H9 (cell line): ENCODE results near the gene CCDC12. TPM values are rescaled to one million over a fixed set of nuclear protein-coding genes. Genes with fewer than 3 reads are reported as not detected.

Experiments
- DNase-seq: peaks from one replicate; pipeline ENCODE4 v3.0.0-alpha.2; 2017
- H2AFZ ChIP-seq: one replicate; pipeline ENCODE4 v1.6.1; 2013; ENCODE audit warnings: mild to moderate bottlenecking, low read length, control low read depth, moderate library complexity
- H2AK5ac ChIP-seq: 2 replicates; pipeline ENCODE4 v1.6.1; 2013; ENCODE audit warnings: low read length, control low read depth, mixed read lengths; ENCODE audit not compliant: insufficient read length
- H2BK120ac ChIP-seq: one replicate; pipeline ENCODE4 v1.6.1; 2013; ENCODE audit warnings: low read depth, mild to moderate bottlenecking, low read length, control low read depth, inconsistent platforms; ENCODE audit not compliant: poor library complexity, severe bottlenecking
- H2BK12ac ChIP-seq: 2 replicates; pipeline ENCODE4 v1.6.1; 2013; ENCODE audit warnings: low read length, control low read depth, mixed read lengths, low read depth; ENCODE audit not compliant: insufficient read length
- H2BK15ac ChIP-seq: 2 replicates; pipeline ENCODE4 v1.6.1; 2013; ENCODE audit warnings: low read depth, low read length, control low read depth
- H2BK20ac ChIP-seq: one replicate; pipeline ENCODE4 v1.6.1; 2013; ENCODE audit warnings: low read depth, mild to moderate bottlenecking, low read length, control low read depth, inconsistent platforms; ENCODE audit not compliant: poor library complexity, severe bottlenecking
- H2BK5ac ChIP-seq: 2 replicates; pipeline ENCODE4 v1.6.1; 2013; ENCODE audit warnings: low read length, control low read depth, mixed read lengths; ENCODE audit not compliant: insufficient read length
- H3K14ac ChIP-seq: 2 replicates; pipeline ENCODE4 v1.6.1; 2013; ENCODE audit warnings: low read length, control low read depth; ENCODE audit not compliant: insufficient read depth
- H3K18ac ChIP-seq: 2 replicates; pipeline ENCODE4 v1.6.1; 2013; ENCODE audit warnings: low read depth, mild to moderate bottlenecking, mixed read lengths, low read length, control low read depth; ENCODE audit not compliant: insufficient read length
- H3K23ac ChIP-seq: 2 replicates; pipeline ENCODE4 v1.6.1; 2013; ENCODE audit warnings: low read length, control low read depth, mixed read lengths, low read depth; ENCODE audit not compliant: insufficient read length
- H3K23me2 ChIP-seq: 2 replicates; pipeline ENCODE4 v1.6.1; 2013; ENCODE audit warnings: low read depth, mild to moderate bottlenecking, mixed read lengths, low read length, control low read depth; ENCODE audit not compliant: insufficient read length, poor library complexity, severe bottlenecking
- H3K27ac ChIP-seq: 2 replicates; pipeline ENCODE4 v1.5.1; 2013; ENCODE audit warnings: low read length, control low read depth, mixed read lengths, low read depth; ENCODE audit not compliant: insufficient read length
- H3K27me3 ChIP-seq: 2 replicates; pipeline ENCODE4 v1.6.1; 2013; ENCODE audit warnings: low read length, control low read depth, inconsistent platforms; ENCODE audit not compliant: insufficient read depth
- H3K4ac ChIP-seq: 2 replicates; pipeline ENCODE4 v1.6.1; 2013; ENCODE audit warnings: low read depth, mild to moderate bottlenecking, control low read depth, inconsistent platforms, low read length, moderate library complexity
- H3K4me1 ChIP-seq: 2 replicates; pipeline ENCODE4 v1.6.1; 2013; ENCODE audit warnings: low read length, control low read depth, inconsistent platforms; ENCODE audit not compliant: insufficient read depth
- H3K4me2 ChIP-seq: 2 replicates; pipeline ENCODE4 v1.6.1; 2013; ENCODE audit warnings: low read length, control low read depth, mixed read lengths; ENCODE audit not compliant: insufficient read length, insufficient read depth
- H3K56ac ChIP-seq: 2 replicates; pipeline ENCODE4 v1.6.1; 2013; ENCODE audit warnings: low read depth, mild to moderate bottlenecking, mixed read lengths, low read length, control low read depth; ENCODE audit not compliant: insufficient read length
- H3K79me1 ChIP-seq: 2 replicates; pipeline ENCODE4 v1.6.1; 2013; ENCODE audit warnings: low read depth, mild to moderate bottlenecking, moderate library complexity, low read length, control low read depth, inconsistent platforms; ENCODE audit not compliant: insufficient read depth, poor library complexity, severe bottlenecking
- H3K79me2 ChIP-seq: 2 replicates; pipeline ENCODE4 v1.6.1; 2013; ENCODE audit warnings: low read length, control low read depth, inconsistent platforms; ENCODE audit not compliant: insufficient read depth
- H3K9ac ChIP-seq: 2 replicates; pipeline ENCODE4 v1.6.1; 2013; ENCODE audit warnings: low read length, control low read depth, mixed read lengths; ENCODE audit not compliant: insufficient read length; ENCODE audit errors: extremely low read depth
- H3K9me3 ChIP-seq: one replicate; pipeline ENCODE4 v1.6.1; 2013; ENCODE audit warnings: low read depth, low read length, inconsistent platforms; ENCODE audit not compliant: control insufficient read depth
- H3T11ph ChIP-seq: one replicate; pipeline ENCODE4 v1.6.1; 2013; ENCODE audit warnings: mild to moderate bottlenecking, low read length, control low read depth, inconsistent platforms
- H4K20me1 ChIP-seq: one replicate; pipeline ENCODE4 v1.6.1; 2013; ENCODE audit not compliant: control insufficient read depth, insufficient read length, insufficient read depth
- H4K5ac ChIP-seq: 2 replicates; pipeline ENCODE4 v1.6.1; 2013; ENCODE audit warnings: low read depth, mild to moderate bottlenecking, mixed read lengths, low read length, control low read depth; ENCODE audit not compliant: insufficient read length
- H4K8ac ChIP-seq: replicated peaks from 2 replicates; pipeline ENCODE4 v1.6.1; 2013; ENCODE audit warnings: low read length, control low read depth, mixed read lengths, low read depth; ENCODE audit not compliant: insufficient read length
- H4K91ac ChIP-seq: 2 replicates; pipeline ENCODE4 v1.6.1; 2013; ENCODE audit warnings: low read depth, mild to moderate bottlenecking, moderate library complexity, mixed read lengths, low read length, control low read depth; ENCODE audit not compliant: insufficient read length
- H3K27ac Mint-ChIP-seq, 3 experiments: 2 replicates in 2 of 3; 3 replicates in 1 of 3; pipeline ENCODE4 v1.8.0; 2020 to 2021; ENCODE audit warnings: mixed read lengths in 3 of 3, mild to moderate bottlenecking in 1 of 3, moderate library complexity in 1 of 3
- H3K27me3 Mint-ChIP-seq: 2 replicates; pipeline ENCODE4 v1.8.0; 2021; ENCODE audit warnings: low read depth, mild to moderate bottlenecking, moderate library complexity, mixed read lengths
- H3K36me3 Mint-ChIP-seq, 3 experiments: 2 replicates in 2 of 3; 3 replicates in 1 of 3; pipeline ENCODE4 v1.8.0; 2020 to 2021; ENCODE audit warnings: low read depth in 3 of 3, mixed read lengths in 3 of 3; ENCODE audit not compliant: insufficient read depth in 1 of 3
- H3K4me1 Mint-ChIP-seq, 2 experiments: 2 replicates each; pipeline ENCODE4 v1.8.0; 2020; ENCODE audit warnings: mixed read lengths in 2 of 2
- H3K4me3 Mint-ChIP-seq, 2 experiments: 2 replicates in 1 of 2; 3 replicates in 1 of 2; pipeline ENCODE4 v1.8.0; 2020 to 2021; ENCODE audit warnings: mild to moderate bottlenecking in 2 of 2, mixed read lengths in 2 of 2, moderate library complexity in 1 of 2
- H3K9me3 Mint-ChIP-seq, 2 experiments: 2 replicates in 1 of 2; 3 replicates in 1 of 2; pipeline ENCODE4 v1.8.0; 2020; ENCODE audit warnings: mild to moderate bottlenecking in 2 of 2, mixed read lengths in 2 of 2, moderate library complexity in 1 of 2
- WGBS: extraction: QIAGEN DNeasy Blood & Tissue Kit; methylation state at CpG from one replicate; pipeline ENCODE4 v1.1.7; 2013; ENCODE audit warnings: missing lambda C conversion rate, low lambda C conversion rate, mixed read lengths; ENCODE audit not compliant: insufficient read length; ENCODE audit errors: extremely low coverage; 5-methylcytosine and 5-hydroxymethylcytosine counted together
- total RNA-seq: library from RNA; stranded (reverse); gene quantifications from 2 replicates; pipeline ENCODE4 v1.2.1, GENCODE V29; 2021
- TF ChIP-seq, protein P1 (sequence below): fragments of 200-600 bp; sonication (generic); conservative IDR thresholded peaks from 3 replicates; pipeline ENCODE4 v1.8.0; 2021; ENCODE audit warnings: antibody characterized with exemption, mild to moderate bottlenecking

CCDC12 gene
- total RNA-seq, 1 experiment from 2014 or later, result 54.0 TPM

GRCh38 chr3:46881596-46882376, 94.8 kb downstream of the CCDC12 start:
- no peak overlapping the region for H3K4ac ChIP-seq
- H3K23ac ChIP-seq, result no peak overlapping the region
- no peaks in the 10 kb centered on the region for H3K36me3 Mint-ChIP-seq
- H3K4me2 ChIP-seq, result peak overlapping the region; percentile 68
- no peak overlapping the region for H3K27ac Mint-ChIP-seq
- no peaks in the 10 kb centered on the region for H4K20me1 ChIP-seq
- H2AFZ ChIP-seq, result no peak overlapping the region
- no peak overlapping the region for H2AK5ac ChIP-seq
- WGBS, result no CpG with 5 or more reads among the region's 83 CpGs
- no peak overlapping the region for H2BK20ac ChIP-seq
- H3K79me2 ChIP-seq, result no peaks in the 10 kb centered on the region
- H2BK120ac ChIP-seq, result no peak overlapping the region
- no peak overlapping the region for H3K18ac ChIP-seq
- H3K4me1 Mint-ChIP-seq, result peaks cover 14 to 34% of the 10 kb centered on the region in 2 experiments
- peak overlapping the region; percentile 66 to 89 for H3K4me3 Mint-ChIP-seq
- H4K5ac ChIP-seq, result no peak overlapping the region
- H4K91ac ChIP-seq, result no peak overlapping the region
- TF ChIP-seq, protein P1, sequence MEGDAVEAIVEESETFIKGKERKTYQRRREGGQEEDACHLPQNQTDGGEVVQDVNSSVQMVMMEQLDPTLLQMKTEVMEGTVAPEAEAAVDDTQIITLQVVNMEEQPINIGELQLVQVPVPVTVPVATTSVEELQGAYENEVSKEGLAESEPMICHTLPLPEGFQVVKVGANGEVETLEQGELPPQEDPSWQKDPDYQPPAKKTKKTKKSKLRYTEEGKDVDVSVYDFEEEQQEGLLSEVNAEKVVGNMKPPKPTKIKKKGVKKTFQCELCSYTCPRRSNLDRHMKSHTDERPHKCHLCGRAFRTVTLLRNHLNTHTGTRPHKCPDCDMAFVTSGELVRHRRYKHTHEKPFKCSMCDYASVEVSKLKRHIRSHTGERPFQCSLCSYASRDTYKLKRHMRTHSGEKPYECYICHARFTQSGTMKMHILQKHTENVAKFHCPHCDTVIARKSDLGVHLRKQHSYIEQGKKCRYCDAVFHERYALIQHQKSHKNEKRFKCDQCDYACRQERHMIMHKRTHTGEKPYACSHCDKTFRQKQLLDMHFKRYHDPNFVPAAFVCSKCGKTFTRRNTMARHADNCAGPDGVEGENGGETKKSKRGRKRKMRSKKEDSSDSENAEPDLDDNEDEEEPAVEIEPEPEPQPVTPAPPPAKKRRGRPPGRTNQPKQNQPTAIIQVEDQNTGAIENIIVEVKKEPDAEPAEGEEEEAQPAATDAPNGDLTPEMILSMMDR, result no peak
- H2BK15ac ChIP-seq, result no peak overlapping the region
- H3K27me3 Mint-ChIP-seq, result peaks cover 94% of the 10 kb centered on the region
- H3K14ac ChIP-seq, result no peak overlapping the region
- peaks cover 5% of the 10 kb centered on the region for H3K23me2 ChIP-seq
- H3K9me3 Mint-ChIP-seq, result no peaks in the 10 kb centered on the region; a peak in 1 of 5 replicates
- no peak overlapping the region for H3K56ac ChIP-seq
- no peak for DNase-seq
- H3K79me1 ChIP-seq, result no peaks in the 10 kb centered on the region
- H3K9me3 ChIP-seq, result no peaks in the 10 kb centered on the region
- H2BK5ac ChIP-seq, result no peak overlapping the region
- H2BK12ac ChIP-seq, result no peak overlapping the region
- H3K27me3 ChIP-seq, result peaks cover 61% of the 10 kb centered on the region
- no peak overlapping the region for H3T11ph ChIP-seq
- H4K8ac ChIP-seq, result no peak overlapping the region
- H3K9ac ChIP-seq, result no peak overlapping the region
- H3K4me1 ChIP-seq, result no peaks in the 10 kb centered on the region
- H3K27ac ChIP-seq, result no peak overlapping the region
